SK-N-MC (cell line): ENCODE measurements around the gene SLF2.

Experiments used
- EZH2 ChIP-seq: fragments of 200-600 bp; sonication (generic); IDR thresholded peaks from one replicate; pipeline ENCODE4 v1.6.1; 2017; ENCODE audit warnings: antibody characterized with exemption
- POLR2AphosphoS5 ChIP-seq: IDR thresholded peaks from 2 replicates; pipeline ENCODE4 v1.6.1; 2012; ENCODE audit warnings: mild to moderate bottlenecking, low read depth, low read length, borderline replicate concordance

DNA sequence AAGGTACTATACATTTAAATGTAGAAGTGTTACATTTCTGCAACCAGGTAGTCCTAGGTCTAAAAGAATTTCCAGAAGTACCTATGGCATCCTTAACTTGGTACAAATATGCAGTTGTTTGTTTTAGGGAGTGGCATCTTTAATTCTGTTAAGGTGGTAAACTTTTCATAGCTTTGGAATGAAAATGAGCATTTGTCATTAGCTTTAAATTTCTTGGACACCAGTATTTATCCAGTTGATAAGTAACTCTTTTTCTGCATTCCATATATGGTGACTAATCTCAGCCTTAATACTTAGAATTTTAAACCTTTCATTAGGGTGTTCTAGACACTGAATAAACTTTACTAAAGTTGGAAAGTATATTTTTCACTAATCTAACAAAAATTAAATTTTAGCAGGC lies 10.8 kb downstream of the SLF2 start:
- TF ChIP-seq EZH2, result no peak
- no peak for TF ChIP-seq POLR2AphosphoS5
